Measurements from ENCODE around the gene CARS2.

GRCh38 chr13:110700186-110700585, 5.7 kb downstream of the CARS2 start:
- TF ChIP-seq MAX (IDR thresholded peaks at IDR 0.05): no peak
- no peak for TF ChIP-seq TAF1 (IDR thresholded peaks at IDR 0.05; ENCODE audit: low read depth)

All from Ishikawa (cell line).